ENCODE measurements around the gene NACC1.

The NACC1 gene

GRCh38 chr19:13117772-13118423, at the start of gene NACC1:
Gene NACC1 (plus strand): TSS chr19:13118264. CDS start chr19:13135208, 16,944 bp downstream.
- Histone ChIP-seq H3K4me3 (peak within 1 kb of the TSS; percentile 73 to 100 (median 95)), H3K27ac (peak within 1 kb of the TSS; percentile 65 to 94 (median 89))

GRCh38 chr19:13069415-13070359, 48.4 kb upstream of the NACC1 start:
- no peak overlapping the region for H3K4me3 ChIP-seq
- peak overlapping the region in 10 of 21 experiments; percentile 7 to 72 (median 54) for H3K27ac ChIP-seq

- peak overlapping the region in 8 of 21 experiments; percentile 7 to 72 (median 54) for H3K27ac ChIP-seq
Observed at GRCh38 chr19:13070425-13071140, 47.5 kb upstream of the NACC1 start.

GRCh38 chr19:13071444-13072187, 46.4 kb upstream of the NACC1 start:
- Histone ChIP-seq H3K27ac (peak overlapping the region in 10 of 21 experiments; percentile 14 to 72 (median 57)), H3K4me3 (no peak overlapping the region)

More at GRCh38 chr19:13070425-13071140, 47.5 kb upstream of the NACC1 start:
- H3K4me3 ChIP-seq = no peak overlapping the region

- Histone ChIP-seq H3K4me3 (no peak overlapping the region), H3K27ac (peak overlapping the region in 9 of 21 experiments; percentile 14 to 72 (median 55))
Observed at GRCh38 chr19:13072188-13072908, 45.7 kb upstream of the NACC1 start.

- Histone ChIP-seq H3K4me3 (no peak overlapping the region), H3K27ac (peak overlapping the region in 1 of 21 experiments; percentile 72)
Observed at GRCh38 chr19:13073263-13073662, 44.8 kb upstream of the NACC1 start.

- no peak overlapping the region for H3K4me3 ChIP-seq
- peak overlapping the region in 2 of 21 experiments; percentile 36 to 37 for H3K27ac ChIP-seq
Observed at GRCh38 chr19:13074378-13074777, 43.7 kb upstream of the NACC1 start.

GRCh38 chr19:13076320-13076719, 41.7 kb upstream of the NACC1 start:
- Histone ChIP-seq H3K4me3 (no peak overlapping the region), H3K27ac (peak overlapping the region in 9 of 21 experiments; percentile 2 to 76 (median 33))

GRCh38 chr19:13076787-13077186, 41.3 kb upstream of the NACC1 start:
- no peak overlapping the region for H3K4me3 ChIP-seq
- peak overlapping the region in 6 of 21 experiments; percentile 10 to 76 (median 37) for H3K27ac ChIP-seq

- peak overlapping the region in 8 of 21 experiments; percentile 10 to 76 (median 54) for H3K27ac ChIP-seq
- no peak overlapping the region for H3K4me3 ChIP-seq
Observed at GRCh38 chr19:13077240-13077639, 40.8 kb upstream of the NACC1 start.

- H3K4me3 ChIP-seq = no peak overlapping the region
- peak overlapping the region in 13 of 21 experiments; percentile 18 to 76 (median 66) for H3K27ac ChIP-seq
Observed at GRCh38 chr19:13078381-13078780, 39.7 kb upstream of the NACC1 start.

GRCh38 chr19:13078897-13079541, 39.0 kb upstream of the NACC1 start:
- H3K4me3 ChIP-seq = no peak overlapping the region
- H3K27ac ChIP-seq = peak overlapping the region in 11 of 21 experiments; percentile 25 to 76 (median 66)

- no peak overlapping the region for H3K4me3 ChIP-seq
- H3K27ac ChIP-seq = peak overlapping the region in 10 of 21 experiments; percentile 25 to 76 (median 66)
Observed at GRCh38 chr19:13079542-13079986, 38.5 kb upstream of the NACC1 start.

- H3K27ac ChIP-seq = peak overlapping the region in 3 of 21 experiments; percentile 37 to 63 (median 39)
- H3K4me3 ChIP-seq = no peak overlapping the region
Observed at GRCh38 chr19:13082192-13083007, 35.7 kb upstream of the NACC1 start.

GRCh38 chr19:13083008-13083404, 35.1 kb upstream of the NACC1 start:
- H3K4me3 ChIP-seq = no peak overlapping the region
- peak overlapping the region in 3 of 21 experiments; percentile 37 to 63 (median 39) for H3K27ac ChIP-seq

- H3K4me3 ChIP-seq = no peak overlapping the region
- peak overlapping the region in 3 of 21 experiments; percentile 36 to 63 (median 39) for H3K27ac ChIP-seq
Observed at GRCh38 chr19:13083627-13084026, 34.4 kb upstream of the NACC1 start.

- peak overlapping the region in 2 of 21 experiments; percentile 1 to 47 for H3K27ac ChIP-seq
- no peak overlapping the region for H3K4me3 ChIP-seq
Observed at GRCh38 chr19:13085666-13086065, 32.4 kb upstream of the NACC1 start.
